ENCODE measurements around the gene ISM2.

Gene ISM2

DNA sequence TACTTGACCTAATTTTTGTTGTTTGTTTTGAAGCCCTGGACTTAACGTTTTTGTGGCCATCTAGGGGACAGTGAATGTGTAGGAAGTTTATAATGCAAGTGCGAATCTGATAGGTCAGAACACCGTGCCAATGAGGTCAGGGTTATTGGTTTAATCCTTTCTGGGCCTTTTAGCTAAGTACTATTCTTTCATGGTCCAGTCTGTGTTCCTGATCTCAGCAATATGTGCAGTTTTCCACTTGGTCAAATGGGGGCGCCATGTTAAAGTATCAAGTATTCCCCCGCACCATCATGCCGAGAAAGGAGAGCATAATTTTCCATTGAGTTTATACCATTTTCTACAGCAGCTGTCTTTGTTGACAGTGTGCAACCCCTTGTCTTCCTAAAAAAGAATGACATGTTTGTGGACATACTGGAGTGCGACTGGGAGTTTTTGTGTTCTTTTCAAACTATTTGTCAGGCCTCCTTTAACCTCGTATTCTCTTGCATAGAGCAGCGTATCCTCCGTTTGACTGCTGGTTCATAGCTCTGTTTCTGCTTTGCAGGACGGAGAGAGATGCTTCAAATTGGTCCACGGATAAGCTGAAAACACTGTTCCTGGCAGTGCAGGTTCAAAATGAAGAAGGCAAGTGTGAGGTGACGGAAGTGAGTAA lies 39.4 kb downstream of the ISM2 start:
- DNase-seq: peak; percentile 3

DNA sequence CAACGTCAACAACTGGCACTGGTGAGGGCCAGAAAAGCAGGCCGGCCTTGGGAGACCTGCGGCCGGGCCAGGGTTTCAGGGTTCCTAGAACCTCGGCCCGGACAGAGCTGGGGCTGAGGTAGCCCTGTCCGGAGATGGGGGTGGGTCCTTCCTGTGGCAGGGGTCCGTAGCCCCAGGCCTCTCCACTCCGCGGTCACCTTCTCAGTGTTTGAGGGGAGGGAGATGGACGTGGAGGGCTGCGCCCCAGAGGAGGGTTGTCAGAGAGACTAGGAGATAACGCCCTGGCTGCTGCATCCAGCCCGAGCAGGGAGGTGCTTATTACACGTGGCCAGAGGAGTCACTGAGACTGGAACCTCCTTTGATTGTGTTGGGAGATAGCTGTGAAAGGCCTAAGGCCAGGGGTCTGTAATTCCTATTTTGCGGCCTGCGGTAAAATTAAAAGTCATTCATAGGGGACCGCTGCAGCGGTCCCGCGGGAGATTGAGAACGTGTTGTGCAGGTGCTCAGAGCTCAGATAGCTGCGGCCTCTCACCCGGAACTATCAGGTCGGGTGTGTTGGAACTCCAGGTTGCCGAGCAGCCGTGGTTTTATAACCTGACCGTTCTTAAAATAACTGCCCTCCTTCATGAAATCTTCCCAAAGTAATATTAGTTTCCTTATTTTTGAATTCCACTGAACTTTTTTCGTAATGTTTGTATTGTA lies 40.2 kb downstream of the ISM2 start:
- peak; percentile 33 for DNase-seq

DNA sequence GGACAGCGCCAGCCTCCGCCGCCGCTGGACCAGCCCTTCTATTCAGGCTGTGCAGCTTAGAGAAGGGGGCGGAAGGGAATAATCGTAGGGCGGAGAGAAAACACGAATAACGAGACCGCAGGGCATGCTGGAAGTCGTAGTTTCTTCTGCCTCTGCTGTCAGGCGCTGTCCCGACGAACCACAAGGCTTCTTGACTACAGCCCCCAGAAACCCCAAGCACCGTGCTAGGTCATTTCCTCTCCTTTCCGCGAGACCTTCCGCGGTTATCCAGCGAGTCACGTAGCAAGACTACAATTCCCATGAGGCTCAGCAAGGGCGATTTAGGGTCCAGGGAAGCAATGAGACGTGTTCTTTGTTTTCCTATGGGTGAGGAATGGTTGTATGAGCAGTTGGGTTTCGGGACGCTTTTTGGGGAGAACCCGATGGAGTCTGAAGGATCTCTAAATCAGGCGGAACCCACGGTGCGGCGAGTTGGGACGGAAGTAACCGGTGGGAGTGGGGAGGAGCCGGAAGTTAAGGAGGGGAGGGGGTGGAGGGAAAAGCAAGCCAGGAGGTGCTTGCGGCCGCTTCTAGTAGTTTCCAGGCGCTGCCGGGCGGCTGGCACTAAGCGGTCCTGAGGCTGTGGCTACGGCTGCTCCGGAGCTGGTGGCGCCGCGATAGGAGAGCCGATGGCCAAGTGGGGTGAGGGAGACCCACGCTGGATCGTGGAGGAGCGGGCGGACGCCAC lies 40.9 kb downstream of the ISM2 start, which contains the start of the genes AHSA1 and VIPAS39:
Gene AHSA1, plus strand, starts transcription at position 572 of the 727 bp plus-strand sequence. Its CDS starts 97 bp downstream, at position 669.
Gene VIPAS39, minus strand, starts transcription at position 80 of the 727 bp plus-strand sequence. CDS start 3,499 bp downstream, outside the sequence.
- DNase-seq: peak; percentile 92

DNA sequence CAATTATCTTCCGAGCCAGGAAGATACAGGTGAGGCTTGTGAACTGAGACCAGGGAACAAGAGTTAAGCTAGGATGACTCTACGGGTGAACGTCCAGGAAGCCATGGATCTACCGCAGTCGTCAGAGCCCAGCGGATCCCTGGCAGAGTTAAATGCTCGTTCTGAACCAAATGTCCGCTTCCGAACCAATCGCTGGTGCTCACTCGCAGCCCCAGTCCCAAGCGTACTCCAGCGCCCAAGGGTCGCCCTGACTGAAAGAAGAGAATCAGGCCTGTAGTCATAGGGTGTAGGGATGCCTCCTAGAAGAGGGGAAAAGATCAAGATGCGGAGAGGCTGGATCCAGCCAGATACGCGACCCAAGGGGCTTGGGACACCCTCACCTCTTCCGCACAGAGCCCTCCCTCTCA lies 41.5 kb downstream of the ISM2 start:
- no peak for DNase-seq

DNA sequence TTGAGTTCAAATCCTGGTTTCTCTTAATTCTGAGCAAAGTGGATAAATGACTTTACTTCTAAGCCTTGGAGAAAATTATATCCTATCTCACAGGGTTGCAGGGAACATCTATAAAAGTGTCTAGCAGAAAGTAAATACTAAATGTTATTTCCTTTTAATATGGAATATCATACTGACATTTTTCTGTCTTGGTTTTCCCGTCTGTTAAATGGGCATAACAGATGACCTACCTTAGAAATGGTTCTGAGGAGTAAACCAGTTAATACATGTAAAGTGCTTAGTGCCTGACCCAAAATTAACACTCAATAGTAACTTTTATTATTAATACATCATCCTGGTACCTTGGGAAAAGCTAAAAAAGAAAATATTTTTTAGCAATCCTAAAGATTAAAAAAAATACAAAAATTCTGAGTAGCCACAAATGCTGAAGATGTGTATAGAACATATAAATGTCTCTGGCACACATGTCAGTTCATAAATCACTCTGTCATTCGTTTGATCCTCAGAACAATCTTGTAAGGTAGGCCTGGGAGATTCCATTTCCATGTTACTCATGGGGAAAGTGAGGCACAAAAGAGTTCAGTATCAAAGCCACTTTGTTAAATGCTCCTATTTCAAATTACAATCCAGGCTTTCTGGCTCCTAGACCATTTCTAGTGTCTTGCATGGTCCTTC lies 42.5 kb downstream of the ISM2 start:
- no peak for DNase-seq

DNA sequence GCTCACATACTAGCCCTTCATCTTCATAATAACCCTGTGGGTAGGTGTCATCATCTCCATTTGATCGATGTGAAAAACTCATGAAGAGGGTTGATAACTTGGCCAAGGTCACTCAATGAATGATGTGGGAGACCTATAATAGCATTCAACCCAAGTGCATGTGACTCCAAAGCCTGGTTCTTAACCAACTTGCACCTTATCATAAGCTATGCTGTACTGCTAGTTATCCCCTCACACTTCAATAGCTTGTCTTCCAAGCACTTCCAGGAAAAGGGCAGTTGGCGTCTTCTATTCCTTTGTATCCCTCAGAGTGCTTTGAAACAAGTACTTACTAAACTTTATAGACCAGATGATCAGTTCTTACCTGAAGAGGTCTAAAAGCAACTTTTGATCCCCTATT lies 56.4 kb downstream of the ISM2 start:
- no peak for DNase-seq

DNA sequence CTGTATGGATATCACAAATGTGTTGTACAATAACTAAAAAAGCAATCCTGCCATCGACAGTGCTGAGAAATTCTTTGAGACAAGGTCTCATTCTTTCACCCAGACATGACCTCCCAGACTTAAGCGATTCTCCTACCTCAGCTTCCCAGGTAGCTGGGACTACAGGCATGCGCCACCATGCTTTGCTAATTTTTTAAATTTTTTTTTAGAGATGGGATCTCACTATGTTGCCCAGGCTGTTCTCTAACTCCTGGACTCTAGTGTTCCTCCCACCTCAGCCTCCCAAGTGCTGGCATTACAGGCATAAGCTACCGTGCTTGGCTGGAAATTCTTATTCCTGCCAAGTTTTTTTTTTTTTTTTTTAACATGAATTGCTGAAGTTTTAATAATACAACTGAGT lies 58.8 kb downstream of the ISM2 start:
- DNase-seq: no peak

DNA sequence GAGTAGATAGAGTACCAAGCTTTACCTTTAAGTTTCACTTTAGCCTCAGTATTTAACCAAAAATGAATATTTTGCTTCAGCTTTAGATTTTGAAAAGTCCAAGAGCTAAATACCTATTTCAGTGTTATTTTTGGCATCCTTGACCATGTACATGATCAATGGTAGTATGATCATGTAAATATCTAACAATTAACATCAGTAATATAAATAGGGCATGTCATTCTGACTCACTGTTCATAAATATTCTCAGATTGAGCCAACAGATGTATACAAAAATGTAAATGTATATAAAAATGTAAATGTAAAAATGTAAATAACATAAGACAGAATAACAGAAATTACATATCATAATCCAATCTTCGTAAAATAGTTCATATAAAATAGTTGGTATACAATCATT lies 60.0 kb downstream of the ISM2 start:
- no peak for DNase-seq

DNA sequence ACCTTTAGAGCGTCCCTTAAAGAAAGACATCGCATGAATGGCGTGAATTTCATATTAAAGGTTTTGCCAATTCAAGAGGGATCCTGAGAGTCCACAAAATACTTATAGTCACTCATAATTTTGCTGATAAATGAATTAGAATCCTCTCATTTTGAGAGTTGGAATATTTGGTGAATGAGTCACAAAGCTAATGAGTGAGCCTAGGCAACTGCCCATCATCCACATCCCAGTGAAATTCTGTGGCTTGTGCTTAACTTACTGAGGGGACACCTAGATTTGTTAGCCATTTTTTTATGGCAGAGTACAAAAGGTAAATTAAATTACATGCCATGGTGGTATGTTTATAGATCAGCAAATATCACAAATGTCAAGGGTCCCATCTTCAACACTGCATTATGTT lies 62.6 kb downstream of the ISM2 start:
- no peak for DNase-seq

DNA sequence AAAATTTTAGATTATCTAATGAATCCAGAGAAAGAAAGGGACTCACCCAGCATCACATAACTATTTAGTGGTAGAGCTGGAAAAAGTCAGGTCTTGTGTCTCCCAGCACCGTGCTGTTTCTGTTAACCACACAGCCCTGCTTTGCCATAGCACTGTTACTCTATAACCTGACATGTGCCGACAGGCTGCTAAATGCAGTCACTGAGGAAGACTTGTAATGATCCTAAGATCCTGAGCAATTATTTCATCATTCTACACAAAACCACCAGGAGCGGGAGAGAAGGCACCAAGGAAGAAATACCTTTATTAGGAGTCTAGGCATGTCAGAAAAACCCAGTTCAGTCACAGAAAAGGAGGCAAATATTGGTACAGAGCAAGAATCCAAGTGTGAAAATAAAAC lies 72.2 kb downstream of the ISM2 start:
- DNase-seq: no peak

DNA sequence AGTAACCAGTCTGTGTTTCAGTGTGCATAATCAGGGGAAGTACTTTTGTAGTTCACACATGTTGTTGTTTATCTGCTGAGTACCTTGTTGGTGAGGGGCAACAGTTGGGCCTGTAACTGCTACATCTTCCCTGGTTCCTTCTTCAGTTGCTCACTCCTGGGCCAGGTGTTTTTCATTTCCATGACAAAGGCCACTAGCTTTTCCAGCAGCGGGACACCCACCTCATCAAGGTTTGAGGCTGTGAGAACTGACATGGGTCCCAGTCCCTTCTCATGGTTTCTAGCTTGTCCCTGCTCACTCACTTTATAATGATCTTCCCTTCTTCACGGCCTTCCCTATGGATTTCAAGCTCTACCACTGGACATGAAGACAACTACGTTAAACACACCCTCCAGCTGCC lies 73.8 kb downstream of the ISM2 start:
- DNase-seq: no peak
